GM12878 (cell line): Measurements from ENCODE around the gene ADAMTSL5. TPM values are rescaled to one million over a fixed set of nuclear protein-coding genes. Genes with fewer than 3 reads are reported as not detected.

Experiments used
- ATAC-seq: fragments of 200-7000 bp; cut with Tn5 transposase; 3 replicates; pipeline ENCODE4 v1.9.1; 2020; ENCODE audit warnings: mild to moderate bottlenecking, moderate library complexity
- BruUV-seq: library from RNA; stranded (reverse); fragments of 400-500 nt; replicated peaks from 2 replicates; lab custom pipeline; 2021; lab: Mats Ljungman, UMichigan
- CTCF ChIA-PET: fragments of 300-600 bp; sonication (Branson Sonifier 250); formaldehyde crosslinking; extraction: SDS; loops from one replicate; lab custom pipeline; 2021; ENCODE audit warnings: inconsistent platforms; lab: Yijun Ruan, JAX
- POLR2A ChIA-PET: fragments of 350-600 bp; formaldehyde crosslinking; extraction: SDS; loops from one replicate; lab custom pipeline; 2021; ENCODE audit warnings: inconsistent platforms; lab: Charles Lee
- RAD21 ChIA-PET: fragments of 300-600 bp; sonication (Branson Sonifier 250); formaldehyde crosslinking; loops from one replicate; lab custom pipeline; 2023; ENCODE audit warnings: antibody characterized with exemption; ENCODE audit not compliant: unreplicated experiment; lab: Charles Lee
- SMC1A ChIA-PET: fragments of 300-600 bp; sonication (Branson Sonifier 250); formaldehyde crosslinking; loops from one replicate; lab custom pipeline; 2023; ENCODE audit not compliant: unreplicated experiment, uncharacterized antibody; lab: Charles Lee
- DNase-seq: peaks from one replicate; pipeline ENCODE4 v3.0.0-alpha.2; 2011; ENCODE audit warnings: low read depth, low spot score
- FAIRE-seq: peaks from 3 replicates; lab custom pipeline; 2011; peaks lifted over from hg19 to GRCh38; lab: Jason Lieb, UNC
- H2AFZ ChIP-seq: 2 replicates; pipeline ENCODE4 v1.6.0; 2011; ENCODE audit warnings: low read depth, low read length, control low read depth; ENCODE audit not compliant: control insufficient read depth
- H3K27ac ChIP-seq: 2 replicates; pipeline ENCODE4 v1.5.1; 2011; ENCODE audit warnings: control low read depth; ENCODE audit not compliant: control insufficient read depth, insufficient read depth
- H3K27me3 ChIP-seq, 2 experiments: replicated peaks in 1 of 2; 2 replicates each; pipeline versions ENCODE4 v1.6.0 to v1.6.1; 2011; ENCODE audit warnings: low read length in 1 of 2; ENCODE audit not compliant: control insufficient read depth in 2 of 2, insufficient read depth in 2 of 2
- H3K36me3 ChIP-seq, 2 experiments: 2 replicates each; pipeline ENCODE4 v1.5.1; 2011; ENCODE audit warnings: low read length in 1 of 2; ENCODE audit not compliant: control insufficient read depth in 2 of 2, insufficient read depth in 2 of 2
- H3K4me1 ChIP-seq: 2 replicates; pipeline ENCODE4 v1.6.1; 2011; ENCODE audit warnings: mild to moderate bottlenecking, low read length, moderate library complexity, mixed read lengths; ENCODE audit not compliant: control insufficient read depth, insufficient read depth
- H3K4me2 ChIP-seq: 2 replicates; pipeline ENCODE4 v1.6.0; 2011; ENCODE audit warnings: control low read depth; ENCODE audit not compliant: control insufficient read depth, insufficient read depth
- H3K4me3 ChIP-seq: fragments of 200-600 bp; sonication (generic); 2 replicates; pipeline ENCODE4 v1.5.1; 2016
- H3K79me2 ChIP-seq: 2 replicates; pipeline ENCODE4 v1.6.0; 2011; ENCODE audit warnings: low read length; ENCODE audit not compliant: control insufficient read depth, insufficient read depth
- H3K9ac ChIP-seq: 2 replicates; pipeline ENCODE4 v1.8.0; 2011; ENCODE audit warnings: low read length, control low read depth, mixed read lengths; ENCODE audit not compliant: control insufficient read depth, insufficient read depth
- H3K9me3 ChIP-seq: replicated peaks from 3 replicates; pipeline ENCODE4 v1.5.1; 2011; ENCODE audit warnings: mild to moderate bottlenecking, low read length; ENCODE audit not compliant: control insufficient read depth, insufficient read depth
- H4K20me1 ChIP-seq: 2 replicates; pipeline ENCODE4 v1.6.0; 2011; ENCODE audit not compliant: control insufficient read depth, insufficient read depth
- BHLHE40 ChIP-seq, 2 experiments: fragments of 450-650 bp in 1 of 2; IDR thresholded peaks; 2 replicates each; pipeline ENCODE4 v1.6.1; 2011 to 2017; ENCODE audit warnings: low read depth in 2 of 2, borderline replicate concordance in 1 of 2, improper control_type of control experiment in 1 of 2, low read length in 1 of 2, mild to moderate bottlenecking in 1 of 2
- FOXK2 ChIP-seq: fragments of 450-650 bp; IDR thresholded peaks from 2 replicates; pipeline ENCODE4 v1.6.1; 2017; ENCODE audit warnings: mild to moderate bottlenecking, moderate library complexity
- JUNB ChIP-seq: IDR thresholded peaks from 2 replicates; pipeline ENCODE4 v1.6.1; 2016; ENCODE audit warnings: antibody characterized with exemption, mild to moderate bottlenecking
- TCF12 ChIP-seq: IDR thresholded peaks from 2 replicates; pipeline ENCODE4 v1.6.1; 2011; ENCODE audit warnings: low read depth, mild to moderate bottlenecking, low read length
- WGBS: methylation state at CpG from one replicate; pipeline ENCODE4 v1.1.6; 2016; ENCODE audit warnings: low lambda C conversion rate; ENCODE audit not compliant: insufficient replicate concordance, insufficient coverage; ENCODE audit errors: missing lambda C conversion rate; 5-methylcytosine and 5-hydroxymethylcytosine counted together
- in situ Hi-C: fragments of 300-500 bp; cut with MboI; formaldehyde crosslinking; loops from 9 replicates; pipeline ENCODE4 v1.14.3; 2018; ENCODE audit warnings: mixed read lengths
- intact Hi-C: fragments of 100-400 bp; cut with micrococcal nuclease; formaldehyde crosslinking; loops from one replicate; pipeline ENCODE4 v1.14.2; 2022; ENCODE audit not compliant: unreplicated experiment
- polyA plus RNA-seq, 11 experiments: library from polyadenylated mRNA; depleted of rRNA in 4 of 11; unstranded in 6 of 11; stranded (reverse) in 5 of 11; fragments of >200 nt; fragmentation: Nextera tagmentation in 4 of 11; fragmentation: Illumina TruSeq in 1 of 11; extraction: Ambion mirVana in 4 of 11; extraction: Trizol in 1 of 11; gene quantifications; 1 replicate in 1 of 11; 2 replicates in 10 of 11; pipeline versions ENCODE4 v1.2.1 to v1.2.3, GENCODE V29; 2011 to 2016; ENCODE audit warnings: inconsistent platforms in 2 of 11, missing spikeins in 2 of 11, low read depth in 1 of 11
- total RNA-seq, 4 experiments: library from RNA; depleted of rRNA in 3 of 4; stranded (reverse); fragments of >200 nt in 3 of 4; fragmentation: Illumina TruSeq in 1 of 4; extraction: Trizol in 1 of 4; gene quantifications; 2 replicates each; pipeline versions ENCODE4 v1.2.1 to v1.2.3, GENCODE V29; 2013 to 2021
- TF ChIP-seq, protein P1 (sequence below): fragments of 450-650 bp; IDR thresholded peaks from 2 replicates; pipeline ENCODE4 v1.6.1; 2016; ENCODE audit warnings: mild to moderate bottlenecking
- TF ChIP-seq, protein P2 (sequence below): fragments of 150-350 bp; IDR thresholded peaks from 2 replicates; pipeline ENCODE4 v1.6.1; 2016; ENCODE audit warnings: low read depth, low read length
- TF ChIP-seq, protein P3 (sequence below): IDR thresholded peaks from 2 replicates; pipeline ENCODE4 v1.6.1; 2011; ENCODE audit warnings: low read depth, mild to moderate bottlenecking, low read length, moderate library complexity, borderline replicate concordance; ENCODE audit errors: extremely low read depth
- TF ChIP-seq, protein P4 (sequence below): fragments of 450-650 bp; IDR thresholded peaks from 2 replicates; pipeline ENCODE4 v1.6.1; 2017; ENCODE audit warnings: low read depth, mild to moderate bottlenecking, moderate library complexity

Gene ADAMTSL5
- total and polyA plus RNA-seq, 10 of the 15 experiments (the other 5 are each of a cell fraction or from before 2014, with no cell fraction given) = 0.04 to 0.83 (median 0.32) TPM; not detected in 4

DNA sequence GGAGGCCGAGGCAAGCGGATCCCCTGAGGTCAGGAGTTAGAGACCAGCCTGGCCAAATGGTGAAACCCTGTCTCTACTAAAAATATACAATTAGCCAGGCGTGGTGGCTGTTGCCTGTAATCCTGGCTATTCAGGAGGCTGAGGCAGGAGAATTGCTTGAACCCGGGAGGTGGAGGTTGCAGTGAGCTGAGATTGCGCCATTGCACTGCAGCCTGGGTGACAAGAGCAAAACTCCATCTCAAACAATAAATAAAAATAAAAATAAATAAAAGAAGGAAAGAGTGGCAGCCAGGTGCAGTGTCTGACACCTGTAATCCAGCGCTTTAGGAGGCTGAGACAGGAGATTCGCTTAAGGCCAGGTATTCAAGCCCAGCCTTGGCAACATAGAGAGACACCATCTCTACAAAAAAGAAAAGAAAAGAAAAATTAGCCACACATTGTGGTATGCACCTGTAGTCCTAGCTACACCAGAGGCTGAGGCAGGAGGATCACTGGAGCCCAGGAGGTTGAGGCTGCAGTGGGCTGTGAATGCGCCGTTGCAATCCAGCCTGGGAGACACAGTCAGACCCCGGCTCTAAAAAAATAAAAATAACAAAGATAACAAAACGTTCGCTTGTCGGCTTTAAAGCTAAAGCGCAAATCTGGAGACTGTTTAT lies 10.3 kb downstream of the ADAMTSL5 start:
- intact Hi-C loops = no loop called here
- 48% methylated on average over 14 of the region's 14 CpGs for WGBS
- H2AFZ ChIP-seq = no peak overlapping the region
- no peaks in the 10 kb centered on the region; the same call in 2 of the 3 replicates for H3K9me3 ChIP-seq
- no peak for DNase-seq
- H3K36me3 ChIP-seq = no peaks in the 10 kb centered on the region
- H3K4me2 ChIP-seq = no peak overlapping the region
- RAD21 ChIA-PET = no interaction called here
- H4K20me1 ChIP-seq = no peaks in the 10 kb centered on the region
- POLR2A ChIA-PET = no interaction called here
- no peak for TF ChIP-seq FOXK2
- no peak for TF ChIP-seq TCF12
- TF ChIP-seq, protein P1, sequence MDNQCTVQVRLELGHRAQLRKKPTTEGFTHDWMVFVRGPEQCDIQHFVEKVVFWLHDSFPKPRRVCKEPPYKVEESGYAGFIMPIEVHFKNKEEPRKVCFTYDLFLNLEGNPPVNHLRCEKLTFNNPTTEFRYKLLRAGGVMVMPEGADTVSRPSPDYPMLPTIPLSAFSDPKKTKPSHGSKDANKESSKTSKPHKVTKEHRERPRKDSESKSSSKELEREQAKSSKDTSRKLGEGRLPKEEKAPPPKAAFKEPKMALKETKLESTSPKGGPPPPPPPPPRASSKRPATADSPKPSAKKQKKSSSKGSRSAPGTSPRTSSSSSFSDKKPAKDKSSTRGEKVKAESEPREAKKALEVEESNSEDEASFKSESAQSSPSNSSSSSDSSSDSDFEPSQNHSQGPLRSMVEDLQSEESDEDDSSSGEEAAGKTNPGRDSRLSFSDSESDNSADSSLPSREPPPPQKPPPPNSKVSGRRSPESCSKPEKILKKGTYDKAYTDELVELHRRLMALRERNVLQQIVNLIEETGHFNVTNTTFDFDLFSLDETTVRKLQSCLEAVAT = no peak
- no peaks in the 10 kb centered on the region for H3K79me2 ChIP-seq
- no peak for ATAC-seq
- FAIRE-seq = no peak
- no peaks in the 10 kb centered on the region; a peak in 1 of 4 replicates for H3K27me3 ChIP-seq
- CTCF ChIA-PET = interaction anchor here (0.8 to 1.9 kb wide), 3 partner anchors 12 to 27 kb away, joined by 3 to 4 read pairs (median 3); no protein-coding TSS in a partner anchor
- no peaks in the 10 kb centered on the region for H3K4me1 ChIP-seq
- H3K4me3 ChIP-seq = no peak overlapping the region
- BruUV-seq = no TSS peak
- no peak overlapping the region for H3K9ac ChIP-seq
- in situ Hi-C loops = no loop called here
- H3K27ac ChIP-seq = no peak overlapping the region
- SMC1A ChIA-PET = no interaction called here

DNA sequence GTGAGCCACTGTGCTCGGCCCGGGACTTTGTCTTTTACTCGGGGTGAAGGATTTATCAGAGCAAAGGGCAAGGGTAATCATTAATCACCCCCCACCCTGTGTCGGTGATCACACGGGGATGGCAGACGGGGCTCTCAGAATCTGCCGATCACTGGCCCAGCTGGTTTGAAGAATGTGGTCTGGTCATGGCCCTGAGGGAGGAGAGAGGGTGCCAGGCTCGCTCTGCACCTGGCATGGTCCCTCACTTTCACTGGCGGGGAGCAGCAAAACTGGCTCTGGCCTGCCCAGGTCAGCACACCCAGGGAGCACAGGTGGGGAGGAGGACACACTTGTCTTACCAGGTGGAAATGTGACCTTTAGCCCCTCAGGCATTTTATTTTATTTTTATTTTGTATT lies 11.6 kb downstream of the ADAMTSL5 start:
- Histone ChIP-seq H3K27me3 (no peaks in the 10 kb centered on the region; a peak in 1 of 4 replicates), H3K36me3 (no peaks in the 10 kb centered on the region), H3K9me3 (no peaks in the 10 kb centered on the region), H3K27ac (no peak overlapping the region), H3K79me2 (no peaks in the 10 kb centered on the region), H3K9ac (no peak overlapping the region), H3K4me2 (no peak overlapping the region), H3K4me1 (no peaks in the 10 kb centered on the region), H4K20me1 (no peaks in the 10 kb centered on the region), H3K4me3 (no peak overlapping the region), H2AFZ (no peak overlapping the region)
- DNase-seq (no peak), ATAC-seq (no peak), FAIRE-seq (no peak)
- BruUV-seq = no TSS peak
- ChIA-PET POLR2A (no interaction called here), CTCF (interaction anchor here (1.9 kb wide), 1 partner anchor 14 kb away, joined by 4 read pairs; no protein-coding TSS in a partner anchor), RAD21 (no interaction called here), SMC1A (no interaction called here)
- in situ Hi-C loops = no loop called here
- 41% methylated on average over 9 of the region's 9 CpGs for WGBS
- intact Hi-C loops = no loop called here
- TF ChIP-seq, protein P2, sequence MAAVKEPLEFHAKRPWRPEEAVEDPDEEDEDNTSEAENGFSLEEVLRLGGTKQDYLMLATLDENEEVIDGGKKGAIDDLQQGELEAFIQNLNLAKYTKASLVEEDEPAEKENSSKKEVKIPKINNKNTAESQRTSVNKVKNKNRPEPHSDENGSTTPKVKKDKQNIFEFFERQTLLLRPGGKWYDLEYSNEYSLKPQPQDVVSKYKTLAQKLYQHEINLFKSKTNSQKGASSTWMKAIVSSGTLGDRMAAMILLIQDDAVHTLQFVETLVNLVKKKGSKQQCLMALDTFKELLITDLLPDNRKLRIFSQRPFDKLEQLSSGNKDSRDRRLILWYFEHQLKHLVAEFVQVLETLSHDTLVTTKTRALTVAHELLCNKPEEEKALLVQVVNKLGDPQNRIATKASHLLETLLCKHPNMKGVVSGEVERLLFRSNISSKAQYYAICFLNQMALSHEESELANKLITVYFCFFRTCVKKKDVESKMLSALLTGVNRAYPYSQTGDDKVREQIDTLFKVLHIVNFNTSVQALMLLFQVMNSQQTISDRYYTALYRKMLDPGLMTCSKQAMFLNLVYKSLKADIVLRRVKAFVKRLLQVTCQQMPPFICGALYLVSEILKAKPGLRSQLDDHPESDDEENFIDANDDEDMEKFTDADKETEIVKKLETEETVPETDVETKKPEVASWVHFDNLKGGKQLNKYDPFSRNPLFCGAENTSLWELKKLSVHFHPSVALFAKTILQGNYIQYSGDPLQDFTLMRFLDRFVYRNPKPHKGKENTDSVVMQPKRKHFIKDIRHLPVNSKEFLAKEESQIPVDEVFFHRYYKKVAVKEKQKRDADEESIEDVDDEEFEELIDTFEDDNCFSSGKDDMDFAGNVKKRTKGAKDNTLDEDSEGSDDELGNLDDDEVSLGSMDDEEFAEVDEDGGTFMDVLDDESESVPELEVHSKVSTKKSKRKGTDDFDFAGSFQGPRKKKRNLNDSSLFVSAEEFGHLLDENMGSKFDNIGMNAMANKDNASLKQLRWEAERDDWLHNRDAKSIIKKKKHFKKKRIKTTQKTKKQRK = no peak
- TF ChIP-seq, protein P3, sequence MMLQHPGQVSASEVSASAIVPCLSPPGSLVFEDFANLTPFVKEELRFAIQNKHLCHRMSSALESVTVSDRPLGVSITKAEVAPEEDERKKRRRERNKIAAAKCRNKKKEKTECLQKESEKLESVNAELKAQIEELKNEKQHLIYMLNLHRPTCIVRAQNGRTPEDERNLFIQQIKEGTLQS = no peak
- TF ChIP-seq, protein P4, sequence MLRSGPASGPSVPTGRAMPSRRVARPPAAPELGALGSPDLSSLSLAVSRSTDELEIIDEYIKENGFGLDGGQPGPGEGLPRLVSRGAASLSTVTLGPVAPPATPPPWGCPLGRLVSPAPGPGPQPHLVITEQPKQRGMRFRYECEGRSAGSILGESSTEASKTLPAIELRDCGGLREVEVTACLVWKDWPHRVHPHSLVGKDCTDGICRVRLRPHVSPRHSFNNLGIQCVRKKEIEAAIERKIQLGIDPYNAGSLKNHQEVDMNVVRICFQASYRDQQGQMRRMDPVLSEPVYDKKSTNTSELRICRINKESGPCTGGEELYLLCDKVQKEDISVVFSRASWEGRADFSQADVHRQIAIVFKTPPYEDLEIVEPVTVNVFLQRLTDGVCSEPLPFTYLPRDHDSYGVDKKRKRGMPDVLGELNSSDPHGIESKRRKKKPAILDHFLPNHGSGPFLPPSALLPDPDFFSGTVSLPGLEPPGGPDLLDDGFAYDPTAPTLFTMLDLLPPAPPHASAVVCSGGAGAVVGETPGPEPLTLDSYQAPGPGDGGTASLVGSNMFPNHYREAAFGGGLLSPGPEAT = no peak
- TF ChIP-seq JUNB (no peak), BHLHE40 (IDR thresholded peaks at IDR 0.05; ENCODE audit: borderline replicate concordance in 1 of 2, low read depth in 2 of 2, low read length in 1 of 2) (no peak)
